GM19193 (cell line): Measurements from ENCODE around the gene TINAGL1.

Experiments used
- POLR2A ChIP-seq: IDR thresholded peaks from 4 replicates; pipeline ENCODE4 v1.6.1; 2011; ENCODE audit not compliant: insufficient read depth, insufficient read length; ENCODE audit errors: extremely low read depth

Gene TINAGL1

DNA sequence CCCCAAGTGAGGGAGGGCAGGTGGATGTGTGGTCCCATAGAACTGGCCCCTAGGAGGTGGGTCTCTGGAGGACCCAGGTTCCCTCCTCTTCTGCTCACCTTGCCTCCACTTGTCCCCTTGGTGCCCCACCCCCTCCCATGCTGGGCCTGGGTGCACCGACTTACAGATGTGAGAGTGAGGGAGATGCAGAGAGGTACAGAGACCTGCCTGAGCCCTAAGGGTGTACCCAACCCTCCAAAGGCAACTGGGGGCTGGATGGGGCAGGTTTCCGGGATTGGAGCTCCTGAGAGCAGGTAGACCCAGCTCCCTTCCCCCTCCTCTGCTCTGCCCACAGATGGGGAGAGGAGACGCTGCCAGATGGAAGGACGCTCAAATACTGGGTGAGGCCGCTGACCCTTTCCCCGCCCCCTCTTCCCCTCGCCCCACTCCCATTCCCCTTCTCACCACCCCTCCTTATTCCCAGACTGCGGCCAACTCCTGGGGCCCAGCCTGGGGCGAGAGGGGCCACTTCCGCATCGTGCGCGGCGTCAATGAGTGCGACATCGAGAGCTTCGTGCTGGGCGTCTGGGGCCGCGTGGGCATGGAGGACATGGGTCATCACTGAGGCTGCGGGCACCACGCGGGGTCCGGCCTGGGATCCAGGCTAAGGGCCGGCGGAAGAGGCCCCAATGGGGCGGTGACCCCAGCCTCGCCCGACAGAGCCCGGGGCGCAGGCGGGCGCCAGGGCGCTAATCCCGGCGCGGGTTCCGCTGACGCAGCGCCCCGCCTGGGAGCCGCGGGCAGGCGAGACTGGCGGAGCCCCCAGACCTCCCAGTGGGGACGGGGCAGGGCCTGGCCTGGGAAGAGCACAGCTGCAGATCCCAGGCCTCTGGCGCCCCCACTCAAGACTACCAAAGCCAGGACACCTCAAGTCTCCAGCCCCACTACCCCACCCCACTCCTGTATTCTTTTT is 10.3 kb downstream of the TINAGL1 start:
- no peak for TF ChIP-seq POLR2A

DNA sequence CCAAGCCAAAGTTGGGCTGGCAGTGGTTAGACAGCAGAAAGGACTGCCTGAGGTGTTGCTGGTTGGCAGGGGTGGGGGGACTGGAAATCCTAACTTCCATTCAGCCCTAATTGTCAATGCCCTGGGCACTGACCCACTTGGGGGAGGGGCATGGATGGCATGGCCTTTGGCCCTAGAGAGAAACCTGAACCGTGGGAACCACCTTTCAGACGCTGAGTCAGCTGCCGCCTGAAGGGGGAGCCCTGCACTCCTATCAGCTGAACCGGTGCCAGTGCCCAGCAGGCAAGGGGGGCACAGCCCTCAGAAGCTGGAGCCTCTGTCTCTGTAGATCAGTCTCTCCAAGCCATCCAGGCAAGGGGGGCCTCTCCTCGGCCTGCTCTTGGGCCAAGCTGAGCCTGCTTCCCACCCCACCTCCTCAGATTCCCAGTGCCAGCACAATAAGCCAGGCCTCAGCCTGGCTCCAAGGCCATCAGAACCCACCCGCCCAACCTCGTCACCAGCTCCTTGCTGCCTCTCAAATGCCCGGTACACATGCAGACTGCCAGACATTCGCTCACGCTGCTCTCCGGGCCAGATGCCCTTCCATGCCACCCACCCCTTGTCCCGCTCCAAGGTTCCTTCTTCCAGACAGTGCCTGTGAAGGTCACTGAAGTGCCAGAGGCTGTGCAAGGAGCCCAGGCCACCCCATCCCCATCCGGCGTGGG is 11.6 kb downstream of the TINAGL1 start:
- no peak for TF ChIP-seq POLR2A

- no peak for TF ChIP-seq POLR2A
Observed at GRCh38 chr1:31588751-31589515, 12.6 kb downstream of the TINAGL1 start.

DNA sequence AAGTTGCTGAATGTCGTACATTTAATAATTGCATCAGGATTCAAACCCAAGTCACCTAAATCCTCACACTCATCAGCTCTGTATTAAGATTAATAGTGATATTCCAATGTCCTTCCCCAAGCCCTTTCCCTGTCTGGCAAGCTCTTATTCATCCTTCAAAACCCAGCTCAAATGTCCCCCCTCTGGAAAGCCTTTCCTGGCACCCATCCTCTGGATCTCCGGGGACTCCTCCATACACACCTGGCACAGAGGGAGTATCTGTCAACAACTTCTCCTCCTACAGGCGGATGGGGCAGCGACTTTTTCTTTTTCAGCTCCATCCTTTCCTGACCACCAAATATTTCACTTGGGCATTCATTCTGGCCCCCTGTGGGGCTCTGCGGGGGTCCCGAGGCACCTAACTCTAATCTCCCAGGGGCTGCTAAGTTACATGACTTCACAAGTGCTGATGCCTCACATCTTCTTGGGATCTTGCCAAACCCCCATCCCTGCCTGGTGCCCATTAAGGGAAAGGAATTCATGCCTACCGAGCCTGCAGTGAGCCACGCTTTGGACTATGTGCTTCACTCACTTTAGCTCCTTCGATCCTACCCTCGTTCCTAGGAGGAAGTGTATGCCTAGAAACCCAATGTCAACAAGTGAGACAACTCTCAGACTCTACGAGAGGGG is 15.2 kb downstream of the TINAGL1 start:
- TF ChIP-seq POLR2A: no peak

DNA sequence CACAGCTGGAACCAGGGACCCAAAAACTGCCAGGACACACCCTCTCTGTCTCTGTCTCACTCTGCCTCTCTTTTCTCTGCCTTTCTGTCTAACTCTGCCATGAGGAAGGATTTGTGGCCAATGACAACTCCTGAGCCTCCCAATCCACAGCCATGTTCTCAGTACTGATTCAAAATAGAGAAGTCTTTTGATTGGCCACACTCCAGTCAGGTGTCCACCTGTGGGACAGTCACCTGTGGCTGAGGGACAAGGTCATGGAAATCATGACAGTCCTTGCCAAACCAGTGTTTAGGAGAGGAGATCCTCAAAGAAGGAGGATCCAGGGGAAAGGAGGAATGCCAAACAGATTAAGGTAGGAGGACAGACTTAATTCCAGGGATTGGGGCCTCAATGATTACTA is 15.8 kb downstream of the TINAGL1 start:
- TF ChIP-seq POLR2A: no peak

- TF ChIP-seq POLR2A: no peak
Observed at GRCh38 chr1:31593136-31593665, 16.9 kb downstream of the TINAGL1 start.

DNA sequence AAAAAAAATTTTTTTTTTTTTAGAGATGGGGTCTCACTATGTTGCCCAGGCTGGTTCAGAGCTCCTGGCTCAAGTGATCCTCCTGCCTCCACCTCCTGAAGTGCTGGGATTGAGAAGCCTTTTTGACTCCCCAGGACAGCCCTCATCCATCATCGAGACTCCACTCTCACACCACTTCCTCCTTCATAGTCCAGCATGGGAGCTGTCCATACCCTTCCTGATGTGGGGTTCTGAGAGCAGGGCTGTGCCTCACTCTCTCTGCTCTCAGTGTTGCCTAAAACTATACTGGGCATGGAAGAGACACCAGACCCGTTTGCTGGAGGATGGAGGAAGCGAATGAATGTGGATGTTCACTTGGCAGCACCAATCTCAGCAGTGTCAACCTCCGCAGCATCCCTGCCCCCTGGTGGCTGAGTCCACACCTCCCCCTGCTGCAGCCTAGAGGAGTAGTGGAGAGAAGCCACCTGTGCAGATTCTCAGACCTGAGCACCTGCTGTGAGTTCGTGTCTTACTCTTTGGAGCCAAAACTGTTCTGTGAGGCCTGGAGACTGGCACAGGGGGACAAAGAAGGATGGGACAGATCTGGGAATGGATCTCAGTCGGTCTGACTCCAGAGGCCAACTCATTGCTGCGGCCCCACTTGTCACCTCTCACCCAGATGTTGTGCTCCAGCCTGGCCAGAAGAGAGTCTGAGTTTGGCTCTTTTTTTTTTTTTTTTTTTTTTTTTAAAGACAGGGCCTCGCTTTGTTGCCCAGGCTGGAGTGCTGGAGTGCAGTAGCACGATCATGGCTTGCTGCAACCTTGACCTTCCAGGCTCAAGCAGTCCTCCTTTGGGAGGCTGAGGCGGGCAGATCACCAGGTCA is 17.7 kb downstream of the TINAGL1 start:
- no peak for TF ChIP-seq POLR2A

GRCh38 chr1:31595836-31596736 is 19.8 kb downstream of the TINAGL1 start:
- TF ChIP-seq POLR2A: no peak

GRCh38 chr1:31596737-31597097 is 20.4 kb downstream of the TINAGL1 start:
- TF ChIP-seq POLR2A: no peak

- no peak for TF ChIP-seq POLR2A
Observed at GRCh38 chr1:31598980-31599379, 22.7 kb downstream of the TINAGL1 start.

GRCh38 chr1:31600641-31601040 is 24.3 kb downstream of the TINAGL1 start:
- TF ChIP-seq POLR2A: no peak

DNA sequence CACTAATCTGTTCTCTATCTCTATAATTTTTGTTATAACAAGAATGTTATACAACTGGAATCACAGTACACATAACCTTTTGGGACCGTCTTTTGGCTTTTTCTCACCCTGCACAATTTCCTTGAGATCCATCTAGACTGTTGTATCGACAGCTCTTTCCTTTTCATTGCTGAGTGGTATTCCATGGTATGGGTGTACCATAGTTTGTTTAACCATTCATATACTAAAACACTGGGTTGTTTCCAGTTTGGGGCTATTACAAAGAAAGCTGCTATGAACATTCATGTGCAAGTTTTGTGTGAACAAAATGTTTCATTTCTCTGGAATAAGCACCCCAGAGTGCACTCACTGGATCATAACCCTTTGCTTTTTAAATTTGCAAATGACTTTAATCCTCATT is 25.8 kb downstream of the TINAGL1 start:
- TF ChIP-seq POLR2A: no peak
